Mesothelial cell of epicardium (in vitro differentiated cells): Measurements from ENCODE around the gene WDR72. TPM values are rescaled to one million over a fixed set of nuclear protein-coding genes. Genes with fewer than 3 reads are reported as not detected.

Experiments used
- DNase-seq, 2 experiments: peaks; one replicate each; pipeline ENCODE4 v3.0.0; 2021; ENCODE audit warnings: low spot score in 2 of 2; ENCODE audit not compliant: unreplicated experiment in 2 of 2
- H3K27ac Mint-ChIP-seq: 2 replicates; pipeline ENCODE4 v1.8.0; 2021; ENCODE audit warnings: mixed read lengths
- H3K27me3 Mint-ChIP-seq: 2 replicates; pipeline ENCODE4 v1.8.0; 2021; ENCODE audit warnings: low read depth, mixed read lengths
- H3K36me3 Mint-ChIP-seq: 2 replicates; pipeline ENCODE4 v1.8.0; 2021; ENCODE audit warnings: mixed read lengths
- H3K4me1 Mint-ChIP-seq: 2 replicates; pipeline ENCODE4 v1.8.0; 2021; ENCODE audit warnings: mixed read lengths
- H3K4me3 Mint-ChIP-seq: 2 replicates; pipeline ENCODE4 v1.8.0; 2021; ENCODE audit warnings: mild to moderate bottlenecking, moderate library complexity, mixed read lengths
- H3K9me3 Mint-ChIP-seq: 2 replicates; pipeline ENCODE4 v1.8.0; 2021; ENCODE audit warnings: mixed read lengths
- CTCF ChIP-seq: fragments of 200-600 bp; sonication (generic); IDR thresholded peaks from one replicate; pipeline ENCODE4 v1.5.0; 2021; ENCODE audit warnings: antibody characterized with exemption; ENCODE audit not compliant: unreplicated experiment
- total RNA-seq: library from RNA; stranded (reverse); gene quantifications from 3 replicates; pipeline ENCODE4 v1.2.1, GENCODE V29; 2021

Gene WDR72
- total RNA-seq, 1 donor from 2014 or later: 0.25 TPM

DNA sequence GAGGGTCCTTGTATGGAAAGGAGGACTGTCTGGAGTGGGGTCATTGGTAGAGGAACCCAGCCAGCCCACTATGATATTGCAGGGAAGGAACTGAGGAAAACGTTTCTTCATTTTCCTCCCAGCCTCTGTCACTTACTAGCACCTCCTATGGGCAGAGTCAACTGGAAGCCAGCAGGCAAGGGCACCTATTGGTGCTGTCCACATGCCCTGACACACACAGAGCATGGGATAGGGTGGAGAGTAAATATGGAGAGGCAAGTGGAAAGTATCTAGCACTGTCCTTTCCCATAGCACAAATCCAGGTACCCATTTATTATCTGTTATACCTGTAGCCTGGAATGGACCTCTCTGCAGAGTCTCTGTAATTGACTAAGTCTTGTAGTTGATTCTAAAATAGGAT is 285.6 kb downstream of the WDR72 start:
- no peak for DNase-seq
- H3K4me3 Mint-ChIP-seq: no peak overlapping the region
- H3K36me3 Mint-ChIP-seq: no peaks in the 10 kb centered on the region
- TF ChIP-seq CTCF: no peak
- H3K27me3 Mint-ChIP-seq: peaks cover 9% of the 10 kb centered on the region
- H3K27ac Mint-ChIP-seq: no peak overlapping the region
- peaks cover 5% of the 10 kb centered on the region for H3K9me3 Mint-ChIP-seq
- no peaks in the 10 kb centered on the region for H3K4me1 Mint-ChIP-seq

- H3K27me3 Mint-ChIP-seq: peaks cover 9% of the 10 kb centered on the region
- no peak for TF ChIP-seq CTCF
- H3K4me3 Mint-ChIP-seq: no peak overlapping the region
- no peaks in the 10 kb centered on the region for H3K4me1 Mint-ChIP-seq
- H3K27ac Mint-ChIP-seq: no peak overlapping the region
- peaks cover 5% of the 10 kb centered on the region for H3K9me3 Mint-ChIP-seq
- no peaks in the 10 kb centered on the region for H3K36me3 Mint-ChIP-seq
- DNase-seq: no peak
Measured at GRCh38 chr15:53473435-53473834, 286.0 kb downstream of the WDR72 start.

DNA sequence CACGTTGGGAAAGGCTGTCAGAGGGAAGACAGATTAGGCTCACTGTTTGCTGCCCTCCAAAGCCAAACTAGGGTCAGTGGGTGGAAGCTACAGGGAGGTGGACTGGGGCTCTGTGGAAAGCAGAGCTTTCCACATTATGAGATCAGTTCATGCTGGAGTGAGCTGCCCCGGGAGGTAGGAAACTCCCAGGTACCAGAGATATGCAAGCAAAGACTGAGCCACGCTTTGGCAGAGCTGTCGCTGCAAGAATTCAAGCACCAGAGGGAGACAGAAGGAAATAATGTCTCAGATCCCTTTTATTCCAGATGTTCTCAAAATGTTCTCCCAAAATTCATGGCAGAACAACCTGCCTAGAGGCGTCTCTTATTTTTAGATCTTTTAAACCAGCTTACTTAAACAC is 286.6 kb downstream of the WDR72 start:
- DNase-seq: no peak
- Mint-ChIP-seq H3K36me3 (no peaks in the 10 kb centered on the region), H3K4me1 (no peaks in the 10 kb centered on the region), H3K4me3 (no peak overlapping the region), H3K9me3 (peaks cover 7% of the 10 kb centered on the region), H3K27me3 (peaks cover 7% of the 10 kb centered on the region), H3K27ac (no peak overlapping the region)
- no peak for TF ChIP-seq CTCF

GRCh38 chr15:53472210-53472609 is 287.3 kb downstream of the WDR72 start:
- H3K4me3 Mint-ChIP-seq: no peak overlapping the region
- TF ChIP-seq CTCF: no peak
- no peak overlapping the region for H3K27ac Mint-ChIP-seq
- H3K4me1 Mint-ChIP-seq: no peaks in the 10 kb centered on the region
- no peaks in the 10 kb centered on the region for H3K36me3 Mint-ChIP-seq
- H3K27me3 Mint-ChIP-seq: peaks cover 7% of the 10 kb centered on the region
- H3K9me3 Mint-ChIP-seq: peaks cover 7% of the 10 kb centered on the region
- DNase-seq: no peak

DNA sequence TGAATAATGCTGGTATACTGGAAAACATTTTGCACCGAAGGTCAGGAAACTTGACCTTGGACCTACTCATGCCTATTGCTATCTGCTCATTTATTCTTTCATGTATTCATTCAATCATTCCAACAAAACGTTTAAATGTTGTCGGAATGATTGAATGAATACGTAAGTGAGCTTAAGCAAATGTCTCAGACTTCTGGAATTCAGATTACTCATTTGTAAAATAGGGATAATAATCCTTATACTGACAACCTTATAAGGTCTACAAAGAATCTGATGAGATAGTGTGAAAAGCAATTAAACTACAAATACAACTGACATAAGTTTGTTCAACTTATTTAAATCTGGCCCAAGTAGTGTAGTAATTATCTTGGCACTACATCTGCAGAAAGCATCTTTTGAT is 288.7 kb downstream of the WDR72 start:
- Mint-ChIP-seq H3K27ac (no peak overlapping the region), H3K9me3 (peaks cover 7% of the 10 kb centered on the region), H3K4me3 (no peak overlapping the region), H3K36me3 (no peaks in the 10 kb centered on the region), H3K4me1 (no peaks in the 10 kb centered on the region), H3K27me3 (peaks cover 7% of the 10 kb centered on the region)
- no peak for TF ChIP-seq CTCF
- DNase-seq: no peak

- Mint-ChIP-seq H3K27me3 (peaks cover 9% of the 10 kb centered on the region), H3K4me3 (no peak overlapping the region), H3K27ac (no peak overlapping the region), H3K36me3 (no peaks in the 10 kb centered on the region), H3K9me3 (peaks cover 7% of the 10 kb centered on the region), H3K4me1 (no peaks in the 10 kb centered on the region)
- DNase-seq: no peak
- no peak for TF ChIP-seq CTCF
Measured at GRCh38 chr15:53469422-53469821, 290.0 kb downstream of the WDR72 start.
